Measurements from ENCODE around the gene ZFP82. TPM values are rescaled to one million over a fixed set of nuclear protein-coding genes. Genes with fewer than 3 reads are reported as not detected.

The ZFP82 gene
- total RNA-seq, 2 donors from 2014 or later: 1.4 to 2.2 TPM

GRCh38 chr19:36401475-36401874 is 17.0 kb downstream of the ZFP82 start:
- no peak for DNase-seq
- Mint-ChIP-seq H3K27me3 (no peaks in the 10 kb centered on the region), H3K4me1 (no peaks in the 10 kb centered on the region), H3K36me3 (ENCODE audit: low read depth) (peaks cover 11% of the 10 kb centered on the region), H3K4me3 (no peak overlapping the region), H3K27ac (no peak overlapping the region)
- ATAC-seq: peak; percentile 48
- H3K9me3 ChIP-seq (ENCODE audit: control insufficient read depth, low read length, poor library complexity, severe bottlenecking): peaks cover 7% of the 10 kb centered on the region

GRCh38 chr19:36398571-36398970 is 19.9 kb downstream of the ZFP82 start:
- Mint-ChIP-seq H3K36me3 (ENCODE audit: low read depth) (peaks cover 8% of the 10 kb centered on the region), H3K27ac (no peak overlapping the region)

GRCh38 chr19:36392916-36393673 is 25.3 kb downstream of the ZFP82 start:
- peaks cover 37% of the 10 kb centered on the region for H3K9me3 ChIP-seq (ENCODE audit: control insufficient read depth, low read length, poor library complexity, severe bottlenecking)

More at GRCh38 chr19:36398571-36398970, 19.9 kb downstream of the ZFP82 start:
- no peak for ATAC-seq
- no peaks in the 10 kb centered on the region for H3K4me1 Mint-ChIP-seq
- no peaks in the 10 kb centered on the region for H3K27me3 Mint-ChIP-seq
- DNase-seq: no peak
- H3K4me3 Mint-ChIP-seq: no peak overlapping the region
- peaks cover 21% of the 10 kb centered on the region for H3K9me3 ChIP-seq (ENCODE audit: control insufficient read depth, low read length, poor library complexity, severe bottlenecking)

GRCh38 chr19:36379510-36379819 is 39.0 kb downstream of the ZFP82 start:
- Mint-ChIP-seq H3K27ac (peak overlapping the region; percentile 95), H3K36me3 (ENCODE audit: low read depth) (no peaks in the 10 kb centered on the region), H3K27me3 (no peaks in the 10 kb centered on the region), H3K4me3 (peak overlapping the region; percentile 95), H3K4me1 (peaks cover 9% of the 10 kb centered on the region)
- H3K9me3 ChIP-seq (ENCODE audit: control insufficient read depth, low read length, poor library complexity, severe bottlenecking): no peaks in the 10 kb centered on the region
- DNase-seq (no peak), ATAC-seq (no peak)

More at GRCh38 chr19:36392916-36393673, 25.3 kb downstream of the ZFP82 start:
- ATAC-seq: no peak
- Mint-ChIP-seq H3K27me3 (no peaks in the 10 kb centered on the region), H3K36me3 (ENCODE audit: low read depth) (peaks cover 8% of the 10 kb centered on the region), H3K27ac (no peak overlapping the region), H3K4me1 (no peaks in the 10 kb centered on the region), H3K4me3 (no peak overlapping the region)
- DNase-seq: no peak

- Mint-ChIP-seq H3K4me3 (peak within 1 kb of the TSS; percentile 95), H3K4me1 (peaks cover 9% of the 10 kb centered on the region), H3K36me3 (ENCODE audit: low read depth) (no peaks in the 10 kb centered on the region), H3K27me3 (no peaks in the 10 kb centered on the region), H3K27ac (peak within 1 kb of the TSS; percentile 95)
- ATAC-seq (peak; percentile 99), DNase-seq (peak; percentile 89 to 93 (median 90))
- H3K9me3 ChIP-seq (ENCODE audit: control insufficient read depth, low read length, poor library complexity, severe bottlenecking): no peaks in the 10 kb centered on the region
These were observed 39.6 kb downstream of the ZFP82 start, which contains the start of gene ZFP14 for GRCh38 chr19:36378625-36379509. Gene ZFP14, minus strand, starts transcription at chr19:36379201. Its CDS starts 11,309 bp downstream, at chr19:36367892.

- ATAC-seq (no peak), DNase-seq (no peak)
- Mint-ChIP-seq H3K36me3 (ENCODE audit: low read depth) (peaks cover under 1% of the 10 kb centered on the region), H3K4me3 (peak overlapping the region; percentile 95), H3K27ac (peak overlapping the region; percentile 95), H3K4me1 (peaks cover 9% of the 10 kb centered on the region), H3K27me3 (no peaks in the 10 kb centered on the region)
- no peaks in the 10 kb centered on the region for H3K9me3 ChIP-seq (ENCODE audit: control insufficient read depth, low read length, poor library complexity, severe bottlenecking)
These were observed 40.8 kb downstream of the ZFP82 start for GRCh38 chr19:36377541-36378178.

- DNase-seq: no peak
- Mint-ChIP-seq H3K27me3 (no peaks in the 10 kb centered on the region), H3K36me3 (ENCODE audit: low read depth) (peaks cover 6% of the 10 kb centered on the region), H3K27ac (no peak overlapping the region), H3K4me1 (peaks cover 9% of the 10 kb centered on the region), H3K4me3 (no peak overlapping the region)
- ATAC-seq: no peak
- H3K9me3 ChIP-seq (ENCODE audit: control insufficient read depth, low read length, poor library complexity, severe bottlenecking): peaks cover 7% of the 10 kb centered on the region
These were observed 44.7 kb downstream of the ZFP82 start for GRCh38 chr19:36373638-36374156.

- H3K4me1 Mint-ChIP-seq: no peaks in the 10 kb centered on the region
- ATAC-seq: no peak
- no peak for DNase-seq
- no peak overlapping the region for H3K27ac Mint-ChIP-seq
- no peak overlapping the region for H3K4me3 Mint-ChIP-seq
- H3K36me3 Mint-ChIP-seq (ENCODE audit: low read depth): peaks cover 6% of the 10 kb centered on the region
- H3K27me3 Mint-ChIP-seq: no peaks in the 10 kb centered on the region
- H3K9me3 ChIP-seq (ENCODE audit: control insufficient read depth, low read length, poor library complexity, severe bottlenecking): peaks cover 10% of the 10 kb centered on the region
These were observed 46.6 kb downstream of the ZFP82 start for GRCh38 chr19:36371886-36372285.

- H3K9me3 ChIP-seq (ENCODE audit: control insufficient read depth, low read length, poor library complexity, severe bottlenecking): peaks cover 15% of the 10 kb centered on the region
- Mint-ChIP-seq H3K4me3 (no peak overlapping the region), H3K27me3 (no peaks in the 10 kb centered on the region), H3K4me1 (no peaks in the 10 kb centered on the region), H3K27ac (no peak overlapping the region), H3K36me3 (ENCODE audit: low read depth) (peaks cover 11% of the 10 kb centered on the region)
- ATAC-seq (no peak), DNase-seq (no peak)
These were observed 54.6 kb downstream of the ZFP82 start for GRCh38 chr19:36363845-36364244.

Other genes starting within 250 kb of the ZFP82 start
- gene ZNF565, start 204.0 kb downstream of the ZFP82 start, total RNA-seq: 1 to 10 TPM; 9.3 to 9.4 TPM
- 10 to 100 TPM; 23.8 to 29.5 TPM for gene ZNF146, start 203.5 kb downstream of the ZFP82 start, total RNA-seq
- 1 to 10 TPM; 3.5 to 4.7 TPM for gene ZFP14, start 39.4 kb downstream of the ZFP82 start, total RNA-seq
- 1 to 10 TPM; 7.8 to 8.5 TPM for gene ZNF566, start 70.9 kb upstream of the ZFP82 start, total RNA-seq
- gene ZNF260, start 109.6 kb upstream of the ZFP82 start, total RNA-seq: 1 to 10 TPM; 4.6 to 5.4 TPM
- 10 to 100 TPM; 25.9 to 30.6 TPM for gene ZNF529, start 154.6 kb upstream of the ZFP82 start, total RNA-seq
- gene ZNF382, start 186.7 kb upstream of the ZFP82 start, total RNA-seq: 1 to 10 TPM; 6.4 to 7.0 TPM
- gene ZNF461, start 248.2 kb upstream of the ZFP82 start, total RNA-seq: 10 to 100 TPM in 1 of 2 donors, 1 to 10 TPM in 1; 9.0 to 11.1 TPM